Measurements from ENCODE around the gene SYMPK. TPM values are rescaled to one million over a fixed set of nuclear protein-coding genes. Genes with fewer than 3 reads are reported as not detected.
A peak's percentile ranks its signal among the peaks of the same experiment; 100 is the strongest.

Gene SYMPK
- total RNA-seq, 4 donors from 2014 or later = 44.0 to 158 (median 90.3) TPM

DNA sequence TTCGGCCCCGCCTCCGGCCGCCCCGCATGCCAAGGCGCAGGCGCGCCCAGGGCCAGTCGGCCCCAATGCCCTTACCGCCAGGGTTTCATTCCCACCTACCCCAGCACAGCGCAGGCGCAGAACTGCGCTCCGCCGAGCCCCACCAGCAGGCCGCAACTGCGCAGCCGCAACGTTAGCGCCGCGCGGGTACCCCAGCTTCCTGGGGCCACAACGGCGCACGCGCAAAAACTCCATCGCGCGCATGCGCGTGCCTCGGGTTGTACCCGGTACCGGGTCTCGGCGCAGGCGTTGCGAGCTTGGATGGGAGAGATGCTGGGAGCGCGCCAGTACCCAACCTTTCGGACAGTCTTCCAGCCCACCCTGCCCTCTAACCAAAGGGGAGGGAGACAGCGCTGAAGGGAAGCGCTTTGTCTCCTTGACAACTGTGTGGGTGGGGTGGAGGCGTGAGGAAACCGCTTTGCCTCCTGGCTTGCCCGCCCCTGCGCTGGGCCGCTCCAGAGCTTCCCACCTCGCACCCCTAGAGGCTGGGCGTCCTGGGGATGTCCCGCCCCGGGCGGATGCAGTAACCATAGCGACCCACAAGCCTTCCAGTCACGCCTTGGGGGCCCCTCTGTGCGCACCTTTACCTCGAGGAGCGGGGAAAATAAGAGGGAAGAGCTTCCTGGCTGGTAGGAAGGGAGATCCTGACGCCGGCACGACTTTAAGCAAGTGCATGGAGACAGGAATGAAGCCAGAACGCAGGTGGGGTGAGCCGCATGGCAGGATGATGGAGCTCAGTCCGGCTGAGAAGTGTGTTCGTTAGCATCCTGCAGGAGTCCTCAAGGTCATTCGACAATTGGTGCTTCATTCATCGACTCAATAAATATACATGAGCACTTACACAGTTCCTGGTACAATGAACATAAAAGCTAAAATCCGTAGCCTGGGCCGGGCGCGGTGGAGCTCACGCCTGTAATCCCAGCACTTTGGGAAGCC lies 40.0 kb upstream of the SYMPK start:
- H3K27me3 ChIP-seq = no peaks in the 10 kb centered on the region
- no peaks in the 10 kb centered on the region for H3K9me3 ChIP-seq
- H3K36me3 ChIP-seq = peaks cover 0 to 17% (median 0%) of the 10 kb centered on the region in 3 donors
- H3K27ac ChIP-seq = peak overlapping the region; percentile 67 to 84 (median 80)
- H3K4me3 ChIP-seq = peak overlapping the region; percentile 51 to 79 (median 66)
- TF ChIP-seq, protein P1, sequence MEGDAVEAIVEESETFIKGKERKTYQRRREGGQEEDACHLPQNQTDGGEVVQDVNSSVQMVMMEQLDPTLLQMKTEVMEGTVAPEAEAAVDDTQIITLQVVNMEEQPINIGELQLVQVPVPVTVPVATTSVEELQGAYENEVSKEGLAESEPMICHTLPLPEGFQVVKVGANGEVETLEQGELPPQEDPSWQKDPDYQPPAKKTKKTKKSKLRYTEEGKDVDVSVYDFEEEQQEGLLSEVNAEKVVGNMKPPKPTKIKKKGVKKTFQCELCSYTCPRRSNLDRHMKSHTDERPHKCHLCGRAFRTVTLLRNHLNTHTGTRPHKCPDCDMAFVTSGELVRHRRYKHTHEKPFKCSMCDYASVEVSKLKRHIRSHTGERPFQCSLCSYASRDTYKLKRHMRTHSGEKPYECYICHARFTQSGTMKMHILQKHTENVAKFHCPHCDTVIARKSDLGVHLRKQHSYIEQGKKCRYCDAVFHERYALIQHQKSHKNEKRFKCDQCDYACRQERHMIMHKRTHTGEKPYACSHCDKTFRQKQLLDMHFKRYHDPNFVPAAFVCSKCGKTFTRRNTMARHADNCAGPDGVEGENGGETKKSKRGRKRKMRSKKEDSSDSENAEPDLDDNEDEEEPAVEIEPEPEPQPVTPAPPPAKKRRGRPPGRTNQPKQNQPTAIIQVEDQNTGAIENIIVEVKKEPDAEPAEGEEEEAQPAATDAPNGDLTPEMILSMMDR (IDR thresholded peaks at IDR 0.05) = peak in 2 of 6 experiments; percentile 1 to 11
- TF ChIP-seq POLR2A (IDR thresholded peaks at IDR 0.05) = peak; percentile 54 to 63
- peak; percentile 94 to 99 (median 99) for DNase-seq
- H3K4me1 ChIP-seq = peaks cover 0 to 17% (median 8%) of the 10 kb centered on the region in 4 donors

DNA sequence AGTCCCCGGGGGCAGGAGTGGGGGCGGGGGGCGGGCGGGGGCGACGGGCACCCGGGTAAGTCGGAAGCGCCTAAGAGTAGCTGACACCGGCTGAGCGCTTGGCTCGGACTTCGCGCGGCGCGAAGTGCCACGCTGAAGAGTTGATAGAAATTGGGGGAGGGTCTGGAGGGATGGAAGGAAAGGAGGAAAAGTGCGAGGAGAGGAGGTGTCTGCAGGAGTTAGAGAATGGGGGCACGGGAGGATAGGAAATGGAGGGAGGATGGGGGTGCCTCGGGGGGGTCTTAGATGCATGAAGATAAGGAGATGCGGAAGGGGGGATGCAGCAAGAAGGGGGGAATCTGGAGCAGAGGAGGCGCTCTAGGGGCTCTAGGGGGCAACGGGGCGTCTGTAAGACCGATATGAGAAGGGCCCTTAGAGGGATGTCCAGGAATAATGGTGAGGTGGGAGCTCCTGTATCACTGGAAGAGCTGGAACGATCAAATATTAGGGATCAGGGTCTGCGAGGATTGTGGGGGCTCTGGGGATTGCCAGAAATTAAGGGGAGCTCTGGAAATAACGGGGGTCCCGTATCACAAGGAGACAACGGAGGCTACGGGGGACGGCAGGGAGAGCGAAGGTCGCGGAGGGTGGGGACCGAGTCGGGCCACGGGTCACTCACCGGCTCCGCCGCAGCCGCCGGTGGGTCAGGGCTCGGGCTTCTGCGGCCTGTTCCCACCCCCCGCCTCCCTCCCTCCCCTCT lies 39.1 kb upstream of the SYMPK start, which contains the start of gene MYPOP:
Gene MYPOP (minus strand): TSS at position 702 of the 739 bp plus-strand sequence. CDS start 840 bp downstream, outside the sequence.
- Histone ChIP-seq H3K36me3 (peaks cover 0 to 18% (median 0%) of the 10 kb centered on the region in 3 donors), H3K4me3 (peak within 1 kb of the TSS; percentile 51 to 79 (median 66)), H3K27me3 (no peaks in the 10 kb centered on the region), H3K27ac (peak within 1 kb of the TSS; percentile 67 to 84 (median 80)), H3K4me1 (peaks cover 0 to 17% (median 8%) of the 10 kb centered on the region in 4 donors), H3K9me3 (no peaks in the 10 kb centered on the region)
- no peak for DNase-seq
- TF ChIP-seq POLR2A (IDR thresholded peaks at IDR 0.05) = no peak
- TF ChIP-seq, protein P1 (IDR thresholded peaks at IDR 0.05) = no peak

DNA sequence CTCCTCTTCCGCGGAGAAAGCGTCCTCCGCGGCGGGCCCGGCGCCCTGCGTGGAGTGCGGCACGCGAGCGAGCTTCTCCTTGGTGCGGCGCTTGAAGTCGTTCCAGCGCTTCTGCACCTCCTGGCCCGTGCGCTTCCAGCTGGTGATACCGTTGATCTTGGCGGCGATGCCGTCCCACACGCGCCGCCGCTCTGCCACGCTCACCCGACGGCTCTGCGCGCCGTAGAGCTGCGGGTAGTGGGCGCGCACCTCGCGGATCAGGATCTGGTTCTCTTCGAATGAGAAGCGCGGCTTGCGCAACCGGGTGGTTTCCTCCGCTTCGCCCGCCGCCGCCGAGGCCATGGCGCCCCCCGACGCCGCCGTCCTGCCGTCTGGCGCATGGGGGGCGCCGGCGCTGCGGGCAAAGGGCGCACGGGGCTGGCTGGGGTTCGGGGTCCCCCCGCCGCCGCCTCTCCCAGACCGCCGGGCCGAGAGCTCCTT lies 38.5 kb upstream of the SYMPK start:
- TF ChIP-seq POLR2A (IDR thresholded peaks at IDR 0.05) = no peak
- TF ChIP-seq, protein P1 (IDR thresholded peaks at IDR 0.05) = no peak
- Histone ChIP-seq H3K4me1 (peaks cover 0 to 17% (median 8%) of the 10 kb centered on the region in 4 donors), H3K27me3 (no peaks in the 10 kb centered on the region), H3K36me3 (peaks cover 0 to 18% (median 0%) of the 10 kb centered on the region in 3 donors), H3K4me3 (peak overlapping the region; percentile 51 to 79 (median 66)), H3K27ac (peak overlapping the region in 2 of 4 donors; percentile 82 to 84), H3K9me3 (no peaks in the 10 kb centered on the region)
- peak in 1 of 3 donors; percentile 64 for DNase-seq

DNA sequence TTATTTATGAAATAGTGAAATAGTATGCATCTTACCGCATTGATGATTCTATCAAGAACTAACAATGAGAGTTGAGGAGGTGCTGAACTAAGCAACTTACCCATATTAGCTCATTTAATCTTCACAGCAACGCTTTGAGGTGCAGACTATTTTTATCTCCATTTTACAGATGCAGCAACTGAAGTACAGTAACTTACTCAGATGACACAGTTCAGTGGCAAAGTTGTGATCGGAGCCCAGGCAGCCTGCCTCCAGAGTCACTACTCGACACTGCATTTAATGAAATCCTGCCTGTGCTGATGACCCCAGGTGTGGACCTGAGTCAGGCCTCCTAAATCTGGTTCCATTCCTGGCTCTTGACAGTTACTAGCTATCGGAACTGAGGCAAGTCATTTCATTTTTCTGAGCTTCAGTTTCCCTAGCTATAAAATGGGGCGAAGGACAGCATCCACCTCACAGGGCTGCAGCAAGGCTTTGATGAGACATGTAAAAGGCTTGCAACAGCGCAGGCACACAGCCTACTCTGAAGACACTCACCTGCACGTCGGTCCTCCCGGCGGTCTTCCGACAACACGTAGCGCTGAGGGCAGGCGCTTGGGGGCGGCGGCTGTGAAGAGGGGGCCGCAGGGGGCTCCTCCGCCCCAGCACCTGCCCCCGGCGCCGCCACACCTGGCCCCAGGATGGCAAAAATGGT lies 37.9 kb upstream of the SYMPK start:
- no peaks in the 10 kb centered on the region for H3K9me3 ChIP-seq
- TF ChIP-seq POLR2A (IDR thresholded peaks at IDR 0.05) = no peak
- TF ChIP-seq, protein P1 (IDR thresholded peaks at IDR 0.05) = no peak
- peak overlapping the region; percentile 51 to 79 (median 66) for H3K4me3 ChIP-seq
- peaks cover 0 to 17% (median 8%) of the 10 kb centered on the region in 4 donors for H3K4me1 ChIP-seq
- H3K27ac ChIP-seq = peak overlapping the region in 2 of 4 donors; percentile 82 to 84
- no peak for DNase-seq
- H3K27me3 ChIP-seq = no peaks in the 10 kb centered on the region
- peaks cover 0 to 19% (median 0%) of the 10 kb centered on the region in 3 donors for H3K36me3 ChIP-seq

Measured in Peyer's patch (tissue), 4 donors.